Fibroblast of the aortic adventitia (primary cell): Measurements from ENCODE around the gene GP5. TPM values are rescaled to one million over a fixed set of nuclear protein-coding genes. Genes with fewer than 3 reads are reported as not detected.

Experiments used
- DNase-seq: peaks from one replicate; pipeline ENCODE4 v3.0.0-alpha.2; 2010; ENCODE audit warnings: low read depth
- H3K4me3 ChIP-seq: 2 replicates; pipeline ENCODE4 v1.5.1; 2011; ENCODE audit warnings: low read depth, mild to moderate bottlenecking, control low read depth, low read length, moderate library complexity
- total RNA-seq: library from RNA; depleted of rRNA; stranded (reverse); fragments of >200 nt; gene quantifications from 2 replicates; pipeline ENCODE4 v1.2.3, GENCODE V29; 2012; ENCODE audit warnings: low replicate concordance
- TF ChIP-seq, protein P1 (sequence below): IDR thresholded peaks from 2 replicates; pipeline ENCODE4 v1.5.1; 2011; ENCODE audit warnings: mild to moderate bottlenecking, low read length, control low read depth, inconsistent platforms; ENCODE audit not compliant: insufficient read depth

Gene GP5, protein sequence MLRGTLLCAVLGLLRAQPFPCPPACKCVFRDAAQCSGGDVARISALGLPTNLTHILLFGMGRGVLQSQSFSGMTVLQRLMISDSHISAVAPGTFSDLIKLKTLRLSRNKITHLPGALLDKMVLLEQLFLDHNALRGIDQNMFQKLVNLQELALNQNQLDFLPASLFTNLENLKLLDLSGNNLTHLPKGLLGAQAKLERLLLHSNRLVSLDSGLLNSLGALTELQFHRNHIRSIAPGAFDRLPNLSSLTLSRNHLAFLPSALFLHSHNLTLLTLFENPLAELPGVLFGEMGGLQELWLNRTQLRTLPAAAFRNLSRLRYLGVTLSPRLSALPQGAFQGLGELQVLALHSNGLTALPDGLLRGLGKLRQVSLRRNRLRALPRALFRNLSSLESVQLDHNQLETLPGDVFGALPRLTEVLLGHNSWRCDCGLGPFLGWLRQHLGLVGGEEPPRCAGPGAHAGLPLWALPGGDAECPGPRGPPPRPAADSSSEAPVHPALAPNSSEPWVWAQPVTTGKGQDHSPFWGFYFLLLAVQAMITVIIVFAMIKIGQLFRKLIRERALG
- total RNA-seq, result 0.09 and 0.49 TPM in 2 replicates

DNA sequence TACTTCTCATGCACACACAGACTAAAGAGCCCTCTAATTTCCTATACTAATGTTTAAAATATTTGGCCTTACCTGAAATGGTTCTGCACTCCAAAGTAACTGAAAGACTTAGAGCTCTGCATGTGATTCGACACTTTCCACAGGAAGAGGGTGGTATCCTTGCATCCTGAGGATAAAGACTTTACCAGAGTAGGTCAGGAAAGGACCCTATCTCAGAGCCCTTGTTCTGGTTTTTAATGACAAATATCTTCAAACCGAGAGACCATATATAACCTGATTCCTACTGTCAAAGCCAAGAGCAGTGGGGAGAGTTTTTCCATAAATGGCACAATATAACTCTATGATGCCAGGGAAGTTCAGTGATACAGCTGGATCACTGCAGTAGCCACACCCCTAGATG lies at the start of gene GP5:
GP5 (minus strand) TSS at position 101 of the 400 bp plus-strand sequence. CDS start 984 bp downstream, outside the sequence.
- TF ChIP-seq, protein P1, sequence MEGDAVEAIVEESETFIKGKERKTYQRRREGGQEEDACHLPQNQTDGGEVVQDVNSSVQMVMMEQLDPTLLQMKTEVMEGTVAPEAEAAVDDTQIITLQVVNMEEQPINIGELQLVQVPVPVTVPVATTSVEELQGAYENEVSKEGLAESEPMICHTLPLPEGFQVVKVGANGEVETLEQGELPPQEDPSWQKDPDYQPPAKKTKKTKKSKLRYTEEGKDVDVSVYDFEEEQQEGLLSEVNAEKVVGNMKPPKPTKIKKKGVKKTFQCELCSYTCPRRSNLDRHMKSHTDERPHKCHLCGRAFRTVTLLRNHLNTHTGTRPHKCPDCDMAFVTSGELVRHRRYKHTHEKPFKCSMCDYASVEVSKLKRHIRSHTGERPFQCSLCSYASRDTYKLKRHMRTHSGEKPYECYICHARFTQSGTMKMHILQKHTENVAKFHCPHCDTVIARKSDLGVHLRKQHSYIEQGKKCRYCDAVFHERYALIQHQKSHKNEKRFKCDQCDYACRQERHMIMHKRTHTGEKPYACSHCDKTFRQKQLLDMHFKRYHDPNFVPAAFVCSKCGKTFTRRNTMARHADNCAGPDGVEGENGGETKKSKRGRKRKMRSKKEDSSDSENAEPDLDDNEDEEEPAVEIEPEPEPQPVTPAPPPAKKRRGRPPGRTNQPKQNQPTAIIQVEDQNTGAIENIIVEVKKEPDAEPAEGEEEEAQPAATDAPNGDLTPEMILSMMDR, result no peak
- H3K4me3 ChIP-seq, result no peak within 1 kb of the TSS
- no peak for DNase-seq

DNA sequence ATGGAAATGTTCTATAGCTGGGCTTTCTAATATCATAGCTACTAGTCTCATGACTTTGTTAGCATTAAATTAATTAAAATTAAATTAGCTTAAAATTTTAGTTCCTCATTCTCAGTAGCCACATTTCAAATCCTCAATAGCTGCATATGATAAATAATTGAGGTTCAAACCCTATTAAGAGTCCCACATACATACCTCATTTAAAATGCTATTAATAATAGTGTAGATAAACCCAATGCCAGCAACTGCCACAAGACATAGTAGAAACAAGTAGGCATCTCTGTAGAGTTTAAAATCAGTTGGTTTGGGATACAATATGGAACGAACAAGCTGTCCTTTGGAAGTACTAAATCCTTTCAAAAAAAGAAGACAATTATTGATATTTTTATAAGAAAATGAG lies 48.6 kb upstream of the GP5 start:
- DNase-seq, result no peak
- H3K4me3 ChIP-seq, result no peak overlapping the region
- TF ChIP-seq, protein P1, result no peak

DNA sequence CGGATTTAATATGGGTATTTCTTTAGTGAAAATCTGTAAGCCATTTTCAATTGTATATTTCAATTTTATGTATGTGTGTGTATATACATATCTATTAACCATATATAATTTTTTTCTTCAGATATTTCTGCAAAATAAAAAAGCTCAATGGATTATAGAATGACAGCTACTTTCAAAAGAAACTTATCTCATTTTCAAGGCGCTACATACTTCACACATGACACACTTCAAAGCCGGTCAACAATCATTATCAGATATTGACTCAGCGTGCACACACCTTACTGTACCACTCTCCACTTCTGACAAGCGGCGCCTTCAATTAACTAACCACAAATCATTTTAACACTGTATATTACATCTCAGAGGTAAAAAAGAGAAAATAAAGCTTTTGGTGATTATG lies 48.1 kb upstream of the GP5 start:
- TF ChIP-seq, protein P1, result no peak
- H3K4me3 ChIP-seq, result no peak overlapping the region
- no peak for DNase-seq

DNA sequence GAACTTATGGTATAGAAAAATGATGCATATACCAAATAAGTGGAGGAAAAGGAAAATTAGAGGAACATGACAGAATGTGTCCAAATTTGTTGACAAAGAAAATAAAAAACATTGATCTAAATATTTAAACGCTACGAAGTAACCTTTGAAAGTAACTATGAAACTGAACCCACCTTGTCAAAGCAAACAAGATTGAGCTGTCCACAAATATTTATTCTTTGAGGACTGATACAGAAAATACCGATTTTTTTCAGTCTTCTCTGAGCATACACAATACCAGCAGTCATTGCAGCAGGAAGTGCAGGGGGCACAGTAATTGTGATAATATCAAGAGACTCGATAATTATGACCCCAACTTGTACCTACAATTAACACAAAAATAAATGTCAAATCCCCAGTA lies 47.7 kb upstream of the GP5 start:
- TF ChIP-seq, protein P1, result no peak
- H3K4me3 ChIP-seq, result no peak overlapping the region
- DNase-seq, result no peak

DNA sequence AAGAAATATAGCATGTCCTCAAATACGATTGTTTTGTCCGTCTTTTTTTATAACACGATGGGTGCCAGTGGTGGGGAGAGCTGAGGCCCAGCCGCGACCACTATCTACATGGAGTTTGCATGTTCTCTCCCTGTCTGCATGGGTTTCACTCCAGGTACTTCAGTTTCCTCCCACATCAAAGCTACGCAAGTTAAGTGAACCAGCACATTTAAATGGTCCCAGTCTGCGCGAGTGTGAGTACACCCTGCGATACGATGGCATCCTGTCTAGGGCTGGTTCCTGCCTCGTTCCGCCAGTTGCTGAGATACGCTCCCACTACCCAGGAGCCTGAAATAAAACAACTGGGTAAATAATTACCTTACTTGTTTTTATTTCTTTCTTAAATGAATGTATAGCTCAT lies 47.1 kb upstream of the GP5 start:
- no peak for DNase-seq
- TF ChIP-seq, protein P1, result no peak
- no peak overlapping the region for H3K4me3 ChIP-seq

DNA sequence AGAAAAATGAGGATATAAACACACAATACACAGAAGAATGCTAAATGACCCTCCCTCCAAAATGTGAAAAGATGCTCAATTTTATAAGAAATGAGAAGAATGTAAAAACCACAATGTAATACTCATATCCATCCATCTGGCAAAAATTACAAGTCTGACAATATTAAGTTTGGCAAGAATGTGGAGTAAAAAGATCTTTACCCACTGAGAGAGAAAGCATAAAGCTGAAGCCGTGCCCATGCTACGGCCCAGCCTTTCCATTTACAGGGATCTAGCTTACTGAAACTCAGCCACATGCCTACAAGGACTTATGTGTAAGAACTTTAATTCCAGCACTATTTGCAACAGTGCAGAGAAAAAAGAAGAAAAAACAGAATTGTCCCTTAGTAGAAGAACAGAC lies 44.8 kb upstream of the GP5 start:
- DNase-seq, result peak; percentile 43
- TF ChIP-seq, protein P1, result no peak
- H3K4me3 ChIP-seq, result no peak overlapping the region
